HFFc6 (cell line): Measurements from ENCODE around the gene ATOSB. TPM values are rescaled to one million over a fixed set of nuclear protein-coding genes. Genes with fewer than 3 reads are reported as not detected.
A peak's percentile ranks its signal among the peaks of the same experiment; 100 is the strongest.

Experiments
- DNase-seq: peaks from one replicate; pipeline ENCODE4 v3.0.0-alpha.2; 2018
- H3K27ac Mint-ChIP-seq: 2 replicates; pipeline ENCODE4 v1.8.0; 2020; ENCODE audit warnings: mild to moderate bottlenecking, mixed read lengths
- H3K27me3 Mint-ChIP-seq: 2 replicates; pipeline ENCODE4 v1.8.0; 2021; ENCODE audit warnings: mild to moderate bottlenecking, moderate library complexity, mixed read lengths; ENCODE audit not compliant: insufficient read depth
- H3K36me3 Mint-ChIP-seq: 2 replicates; pipeline ENCODE4 v1.8.0; 2021; ENCODE audit warnings: low read depth, mixed read lengths
- H3K4me1 Mint-ChIP-seq: 2 replicates; pipeline ENCODE4 v1.8.0; 2020; ENCODE audit warnings: low read depth, mixed read lengths
- H3K4me3 Mint-ChIP-seq: 2 replicates; pipeline ENCODE4 v1.8.0; 2020; ENCODE audit warnings: mild to moderate bottlenecking, moderate library complexity, mixed read lengths
- H3K9me3 Mint-ChIP-seq: 2 replicates; pipeline ENCODE4 v1.8.0; 2020; ENCODE audit warnings: mild to moderate bottlenecking, mixed read lengths
- CTCF ChIP-seq: fragments of 200-600 bp; sonication (generic); IDR thresholded peaks from 2 replicates; pipeline ENCODE4 v1.5.0; 2021; ENCODE audit warnings: antibody characterized with exemption, mild to moderate bottlenecking
- total RNA-seq, 6 experiments: library from RNA; stranded (reverse); fragmentation: NEBNext Ultra II Directional; extraction: Animal tissue kit (Norgen Biotek cat#: 25700); gene quantifications; 2 replicates in 1 of 6; 3 replicates in 5 of 6; pipeline ENCODE4 v1.2.3, GENCODE V29; 2021

Gene ATOSB
- total RNA-seq, 6 experiments from 2014 or later: 45.9 to 56.5 (median 49.5) TPM

GRCh38 chr9:35089434-35089833 is 26.2 kb downstream of the ATOSB start:
- Mint-ChIP-seq H3K27ac (no peak overlapping the region), H3K4me3 (no peak overlapping the region), H3K27me3 (no peaks in the 10 kb centered on the region; the same call in none of the 2 replicates), H3K9me3 (no peaks in the 10 kb centered on the region), H3K4me1 (peaks cover 9% of the 10 kb centered on the region), H3K36me3 (peaks cover 14% of the 10 kb centered on the region; the same call in 1 of the 2 replicates)
- TF ChIP-seq CTCF: no peak
- DNase-seq: no peak

- H3K9me3 Mint-ChIP-seq: no peaks in the 10 kb centered on the region
- no peaks in the 10 kb centered on the region; the same call in none of the 2 replicates for H3K27me3 Mint-ChIP-seq
- TF ChIP-seq CTCF: no peak
- peaks cover 8% of the 10 kb centered on the region; the same call in 1 of the 2 replicates for H3K36me3 Mint-ChIP-seq
- H3K27ac Mint-ChIP-seq: no peak overlapping the region
- no peak overlapping the region for H3K4me3 Mint-ChIP-seq
- DNase-seq: no peak
- peaks cover 13% of the 10 kb centered on the region for H3K4me1 Mint-ChIP-seq
These were observed 30.6 kb downstream of the ATOSB start for GRCh38 chr9:35085078-35085477.

GRCh38 chr9:35079426-35080341 is 36.0 kb downstream of the ATOSB start, which contains the start of gene FANCG:
Gene FANCG, minus strand, starts transcription at chr9:35079942. Its CDS starts 418 bp downstream, at chr9:35079524.
- Mint-ChIP-seq H3K9me3 (no peaks in the 10 kb centered on the region), H3K4me1 (peaks cover 29% of the 10 kb centered on the region), H3K27ac (peak within 1 kb of the TSS; percentile 94), H3K27me3 (peaks cover 2% of the 10 kb centered on the region; the same call in 1 of the 2 replicates), H3K36me3 (no peaks in the 10 kb centered on the region; the same call in 1 of the 2 replicates), H3K4me3 (peak within 1 kb of the TSS; percentile 97)
- TF ChIP-seq CTCF: no peak
- peak; percentile 86 for DNase-seq

DNA sequence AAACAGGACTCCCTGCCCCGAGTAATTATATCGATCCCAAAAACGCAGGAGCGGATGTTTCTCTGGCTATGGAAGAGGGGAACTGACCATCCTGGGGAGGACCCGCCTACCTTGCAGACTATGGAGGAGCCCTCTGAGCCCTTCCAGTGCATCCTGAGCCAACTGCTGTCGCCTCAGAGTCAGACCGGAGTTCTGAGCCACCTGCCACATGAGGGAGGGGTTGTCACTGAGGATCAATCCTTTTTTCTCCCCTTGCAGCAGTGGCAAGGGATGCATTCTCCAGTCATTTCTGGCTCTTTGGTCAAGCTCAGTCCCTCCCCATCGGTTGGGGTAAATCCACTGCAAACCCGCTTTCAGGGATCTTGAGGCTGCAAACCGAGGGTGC is 36.6 kb downstream of the ATOSB start:
- no peaks in the 10 kb centered on the region for H3K9me3 Mint-ChIP-seq
- H3K27me3 Mint-ChIP-seq: peaks cover 2% of the 10 kb centered on the region; the same call in 1 of the 2 replicates
- H3K4me1 Mint-ChIP-seq: peaks cover 29% of the 10 kb centered on the region
- DNase-seq: no peak
- peaks cover 5% of the 10 kb centered on the region; the same call in 1 of the 2 replicates for H3K36me3 Mint-ChIP-seq
- H3K4me3 Mint-ChIP-seq: peak overlapping the region; percentile 97
- TF ChIP-seq CTCF: no peak
- H3K27ac Mint-ChIP-seq: peak overlapping the region; percentile 94

- peaks cover 12% of the 10 kb centered on the region; the same call in 1 of the 2 replicates for H3K36me3 Mint-ChIP-seq
- peaks cover 35% of the 10 kb centered on the region for H3K4me1 Mint-ChIP-seq
- peaks cover 2% of the 10 kb centered on the region; the same call in 1 of the 2 replicates for H3K27me3 Mint-ChIP-seq
- no peaks in the 10 kb centered on the region for H3K9me3 Mint-ChIP-seq
- H3K27ac Mint-ChIP-seq: peak overlapping the region; percentile 42; the same call in 1 of the 2 replicates
- peak overlapping the region; percentile 97 for H3K4me3 Mint-ChIP-seq
- DNase-seq: no peak
- no peak for TF ChIP-seq CTCF
These were observed 37.6 kb downstream of the ATOSB start for GRCh38 chr9:35078066-35078465.
